ENCODE measurements around the gene ANKRD11.
"Not testable (repeated sequence)": the region's sequence is repeated elsewhere in the genome, so short reads cannot be mapped to it uniquely, and the experiment has no call there.

DNA sequence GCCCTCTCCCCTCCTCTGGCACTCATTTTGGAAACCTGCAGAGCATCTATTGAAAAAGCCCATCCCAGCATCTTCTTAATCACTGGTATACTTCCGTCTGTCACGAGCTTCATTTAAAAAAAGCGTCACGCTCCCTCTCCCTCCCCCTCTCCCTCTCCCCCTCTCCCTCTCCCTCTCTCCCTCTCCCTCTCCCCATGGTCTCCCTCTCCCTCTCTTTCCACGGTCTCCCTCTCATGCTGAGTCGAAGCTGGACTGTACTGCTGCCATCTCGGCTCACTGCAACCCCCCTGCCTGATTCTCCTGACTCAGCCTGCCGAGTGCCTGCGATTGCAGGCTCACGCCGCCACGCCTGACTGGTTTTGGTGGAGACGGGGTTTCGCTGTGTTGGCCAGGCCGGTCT, 28.5 kb downstream of the ANKRD11 start:
- TF ChIP-seq POLR2A, POLR2AphosphoS5 (IDR thresholded peaks at IDR 0.05): not testable (repeated sequence)
- TF ChIP-seq, protein P1, sequence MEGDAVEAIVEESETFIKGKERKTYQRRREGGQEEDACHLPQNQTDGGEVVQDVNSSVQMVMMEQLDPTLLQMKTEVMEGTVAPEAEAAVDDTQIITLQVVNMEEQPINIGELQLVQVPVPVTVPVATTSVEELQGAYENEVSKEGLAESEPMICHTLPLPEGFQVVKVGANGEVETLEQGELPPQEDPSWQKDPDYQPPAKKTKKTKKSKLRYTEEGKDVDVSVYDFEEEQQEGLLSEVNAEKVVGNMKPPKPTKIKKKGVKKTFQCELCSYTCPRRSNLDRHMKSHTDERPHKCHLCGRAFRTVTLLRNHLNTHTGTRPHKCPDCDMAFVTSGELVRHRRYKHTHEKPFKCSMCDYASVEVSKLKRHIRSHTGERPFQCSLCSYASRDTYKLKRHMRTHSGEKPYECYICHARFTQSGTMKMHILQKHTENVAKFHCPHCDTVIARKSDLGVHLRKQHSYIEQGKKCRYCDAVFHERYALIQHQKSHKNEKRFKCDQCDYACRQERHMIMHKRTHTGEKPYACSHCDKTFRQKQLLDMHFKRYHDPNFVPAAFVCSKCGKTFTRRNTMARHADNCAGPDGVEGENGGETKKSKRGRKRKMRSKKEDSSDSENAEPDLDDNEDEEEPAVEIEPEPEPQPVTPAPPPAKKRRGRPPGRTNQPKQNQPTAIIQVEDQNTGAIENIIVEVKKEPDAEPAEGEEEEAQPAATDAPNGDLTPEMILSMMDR (IDR thresholded peaks at IDR 0.05), result not testable (repeated sequence)
